Neural progenitor cell (in vitro differentiated cells): ENCODE results near the gene HOXD3. TPM values are rescaled to one million over a fixed set of nuclear protein-coding genes. Genes with fewer than 3 reads are reported as not detected.

Experiments used
- DNase-seq: peaks from one replicate; pipeline ENCODE4 v3.0.0-alpha.2; 2016; ENCODE audit warnings: low spot score
- H2AFZ ChIP-seq: fragments of 200-600 bp; sonication (generic); replicated peaks from 2 replicates; pipeline ENCODE4 v1.6.1; 2016; ENCODE audit warnings: antibody characterized with exemption
- H3F3A ChIP-seq: fragments of 200-600 bp; sonication (generic); 2 replicates; pipeline ENCODE4 v1.6.1; 2016; ENCODE audit warnings: antibody characterized with exemption, low read depth
- H3K27ac ChIP-seq: fragments of 200-600 bp; sonication (generic); 2 replicates; pipeline ENCODE4 v1.5.1; 2016; ENCODE audit warnings: mild to moderate bottlenecking
- H3K27me3 ChIP-seq: fragments of 200-600 bp; sonication (generic); 2 replicates; pipeline ENCODE4 v1.6.1; 2016; ENCODE audit warnings: mild to moderate bottlenecking, moderate library complexity
- H3K36me3 ChIP-seq: fragments of 200-600 bp; sonication (generic); 2 replicates; pipeline ENCODE4 v1.5.1; 2016
- H3K4me1 ChIP-seq: fragments of 200-600 bp; sonication (generic); 2 replicates; pipeline ENCODE4 v1.6.1; 2016; ENCODE audit warnings: mixed run types
- H3K4me2 ChIP-seq: fragments of 200-600 bp; sonication (generic); 2 replicates; pipeline ENCODE4 v1.6.1; 2016
- H3K4me3 ChIP-seq: fragments of 200-600 bp; sonication (generic); 2 replicates; pipeline ENCODE4 v1.5.1; 2016
- H3K79me2 ChIP-seq: fragments of 200-600 bp; sonication (generic); 2 replicates; pipeline ENCODE4 v1.6.1; 2016; ENCODE audit warnings: low read depth
- H3K9ac ChIP-seq: fragments of 200-600 bp; sonication (generic); 2 replicates; pipeline ENCODE4 v1.6.1; 2016
- H3K9me3 ChIP-seq: fragments of 200-600 bp; sonication (generic); 2 replicates; pipeline ENCODE4 v1.5.1; 2016; ENCODE audit warnings: low read depth
- H4K20me1 ChIP-seq: fragments of 200-600 bp; sonication (generic); 2 replicates; pipeline ENCODE4 v1.6.1; 2016; ENCODE audit warnings: low read depth
- H3K27ac Mint-ChIP-seq: 3 replicates; pipeline ENCODE4 v1.8.0; 2021; ENCODE audit warnings: mixed read lengths
- H3K27me3 Mint-ChIP-seq: 2 replicates; pipeline ENCODE4 v1.8.0; 2022; ENCODE audit warnings: low read depth, mild to moderate bottlenecking, inconsistent platforms, moderate library complexity, mixed read lengths; ENCODE audit not compliant: insufficient read depth
- H3K36me3 Mint-ChIP-seq: 3 replicates; pipeline ENCODE4 v1.8.0; 2021; ENCODE audit warnings: mixed read lengths
- H3K4me1 Mint-ChIP-seq: 3 replicates; pipeline ENCODE4 v1.8.0; 2021; ENCODE audit warnings: mixed read lengths
- H3K4me3 Mint-ChIP-seq: 3 replicates; pipeline ENCODE4 v1.8.0; 2021; ENCODE audit warnings: mild to moderate bottlenecking, moderate library complexity, mixed read lengths
- H3K9me3 Mint-ChIP-seq: 3 replicates; pipeline ENCODE4 v1.8.0; 2020; ENCODE audit warnings: mixed read lengths
- CTCF ChIP-seq: fragments of 200-600 bp; sonication (generic); IDR thresholded peaks from 2 replicates; pipeline ENCODE4 v1.5.1; 2017; ENCODE audit warnings: antibody characterized with exemption, mild to moderate bottlenecking
- EZH2 ChIP-seq: fragments of 200-600 bp; sonication (generic); IDR thresholded peaks from 2 replicates; pipeline ENCODE4 v1.6.1; 2017; ENCODE audit warnings: antibody characterized with exemption, mild to moderate bottlenecking, moderate library complexity
- EZH2phosphoT487 ChIP-seq: fragments of 200-600 bp; sonication (generic); IDR thresholded peaks from 2 replicates; pipeline ENCODE4 v1.6.1; 2017; ENCODE audit warnings: antibody characterized with exemption
- total RNA-seq: library from RNA; depleted of rRNA; stranded (reverse); fragments of >200 nt; gene quantifications from 2 replicates; pipeline ENCODE4 v1.2.3, GENCODE V29; 2015; ENCODE audit warnings: low replicate concordance

The HOXD3 gene
- total RNA-seq, 1 donor from 2014 or later: not detected

- no peak for DNase-seq
- no peaks in the 10 kb centered on the region for H3K36me3 Mint-ChIP-seq
- H3K27ac ChIP-seq: no peak overlapping the region
- peaks cover 41% of the 10 kb centered on the region for H4K20me1 ChIP-seq
- peaks cover 6% of the 10 kb centered on the region for H3K4me1 Mint-ChIP-seq
- H3K4me2 ChIP-seq: no peak overlapping the region
- no peak overlapping the region for H3K9ac ChIP-seq
- H3K4me3 Mint-ChIP-seq: no peak overlapping the region
- no peaks in the 10 kb centered on the region for H3K4me1 ChIP-seq
- peaks cover 100% of the 10 kb centered on the region for H3K27me3 ChIP-seq
- peaks cover 5% of the 10 kb centered on the region for H3K9me3 Mint-ChIP-seq
- no peak overlapping the region for H3K27ac Mint-ChIP-seq
- H3K36me3 ChIP-seq: no peaks in the 10 kb centered on the region
- no peak for TF ChIP-seq EZH2
- no peak for TF ChIP-seq EZH2phosphoT487
- TF ChIP-seq CTCF: no peak
- H2AFZ ChIP-seq: no peak overlapping the region
- no peaks in the 10 kb centered on the region for H3K9me3 ChIP-seq
- peaks cover 72% of the 10 kb centered on the region for H3K27me3 Mint-ChIP-seq
- no peaks in the 10 kb centered on the region for H3F3A ChIP-seq
- no peaks in the 10 kb centered on the region for H3K79me2 ChIP-seq
- H3K4me3 ChIP-seq: no peak overlapping the region
These were observed 27.6 kb downstream of the HOXD3 start for GRCh38 chr2:176184749-176185148.

- no peak overlapping the region for H3K27ac ChIP-seq
- H3K79me2 ChIP-seq: no peaks in the 10 kb centered on the region
- no peaks in the 10 kb centered on the region for H3K4me1 ChIP-seq
- no peak overlapping the region for H3K4me3 ChIP-seq
- H2AFZ ChIP-seq: no peak overlapping the region
- peaks cover 100% of the 10 kb centered on the region for H3K27me3 ChIP-seq
- Mint-ChIP-seq H3K4me1 (peaks cover 6% of the 10 kb centered on the region), H3K4me3 (no peak overlapping the region), H3K27ac (no peak overlapping the region), H3K27me3 (peaks cover 73% of the 10 kb centered on the region), H3K9me3 (peaks cover 5% of the 10 kb centered on the region), H3K36me3 (no peaks in the 10 kb centered on the region)
- DNase-seq: no peak
- no peak overlapping the region for H3K4me2 ChIP-seq
- no peaks in the 10 kb centered on the region for H3F3A ChIP-seq
- H3K9me3 ChIP-seq: no peaks in the 10 kb centered on the region
- no peaks in the 10 kb centered on the region for H3K36me3 ChIP-seq
- TF ChIP-seq EZH2phosphoT487 (no peak), CTCF (no peak), EZH2 (no peak)
- H4K20me1 ChIP-seq: peaks cover 41% of the 10 kb centered on the region
- H3K9ac ChIP-seq: no peak overlapping the region
These were observed 28.9 kb downstream of the HOXD3 start for GRCh38 chr2:176186024-176186423.

- no peak overlapping the region for H3K4me2 ChIP-seq
These were observed 30.2 kb downstream of the HOXD3 start for GRCh38 chr2:176187200-176187898.

More at GRCh38 chr2:176187200-176187898, 30.2 kb downstream of the HOXD3 start:
- peak; percentile 16 for DNase-seq
- Histone ChIP-seq H3K27me3 (peaks cover 100% of the 10 kb centered on the region), H3K27ac (no peak overlapping the region), H3K36me3 (no peaks in the 10 kb centered on the region), H3K79me2 (no peaks in the 10 kb centered on the region), H3K9me3 (no peaks in the 10 kb centered on the region), H3F3A (no peaks in the 10 kb centered on the region), H3K4me3 (no peak overlapping the region), H4K20me1 (peaks cover 47% of the 10 kb centered on the region), H3K4me1 (no peaks in the 10 kb centered on the region), H3K9ac (no peak overlapping the region), H2AFZ (no peak overlapping the region)
- H3K4me3 Mint-ChIP-seq: peak overlapping the region; percentile 81
- H3K4me1 Mint-ChIP-seq: peaks cover 6% of the 10 kb centered on the region
- peaks cover 78% of the 10 kb centered on the region for H3K27me3 Mint-ChIP-seq
- peaks cover 7% of the 10 kb centered on the region for H3K9me3 Mint-ChIP-seq
- TF ChIP-seq EZH2: peak; percentile 86
- no peak for TF ChIP-seq CTCF
- TF ChIP-seq EZH2phosphoT487: peak; percentile 85
- H3K27ac Mint-ChIP-seq: no peak overlapping the region
- no peaks in the 10 kb centered on the region for H3K36me3 Mint-ChIP-seq
